Measurements from ENCODE around the gene ITPKC. TPM values are rescaled to one million over a fixed set of nuclear protein-coding genes. Genes with fewer than 3 reads are reported as not detected.

The ITPKC gene
- total and polyA plus RNA-seq, 9 of the 15 experiments (the other 6 are each of a cell fraction or from before 2014, with no cell fraction given): 0.08 to 9.3 (median 5.8) TPM

GRCh38 chr19:40774916-40775631, 58.2 kb downstream of the ITPKC start, which contains the start of gene MIA:
MIA (plus strand) TSS chr19:40775521; CDS start chr19:40775543, 22 bp downstream.
- CTCF ChIA-PET (ENCODE audit: low intra/inter-chr PET ratio): no interaction called here
- in situ Hi-C loops (cut with MboI) (no loop called here), intact Hi-C loops (cut with micrococcal nuclease) (no loop called here)
- H3K4me1 ChIP-seq (replicated peaks in 1 of 2; ENCODE audit: control insufficient read depth in 2 of 2, insufficient read depth in 2 of 2, low read length in 2 of 2): peaks cover 12 to 18% of the 10 kb centered on the region in 2 experiments; a peak in 3 of 5 replicates
- no TSS peak for BruUV-seq (replicated peaks)
- no peaks in the 10 kb centered on the region for H3K27me3 ChIP-seq (ENCODE audit: control insufficient read depth in 2 of 2, insufficient read depth in 2 of 2, low read length in 2 of 2)
- 71% methylated on average over 9 of the region's 9 CpGs for WGBS (ENCODE audit: insufficient coverage, low coverage, missing lambda C conversion rate)
- no peaks in the 10 kb centered on the region for H3K9me1 ChIP-seq (ENCODE audit: control insufficient read depth, insufficient read depth, low read length)
- DNase-seq (ENCODE audit: extremely low read depth in 1 of 4, low spot score in 3 of 4): no peak
- FAIRE-seq: no peak
- H3K4me2 ChIP-seq (ENCODE audit: insufficient read depth, low read length): no peak within 1 kb of the TSS
- H3K4me3 ChIP-seq: no peak within 1 kb of the TSS
- H4K20me1 ChIP-seq (replicated peaks; ENCODE audit: control insufficient read depth, insufficient read depth, low read length): no peaks in the 10 kb centered on the region
- H3K9me3 ChIP-seq (replicated peaks; ENCODE audit: control insufficient read depth, insufficient read depth, low read depth, low read length): no peaks in the 10 kb centered on the region; the same call in 1 of the 2 replicates
- no peaks in the 10 kb centered on the region for H3K79me2 ChIP-seq (ENCODE audit: control insufficient read depth, insufficient read depth, low read length)
- ATAC-seq: no peak
- no peak within 1 kb of the TSS for H2AFZ ChIP-seq (ENCODE audit: low read depth, low read length)
- H3K36me3 ChIP-seq (ENCODE audit: control insufficient read depth, insufficient read depth, low read length): no peaks in the 10 kb centered on the region
- POLR2A ChIA-PET: no interaction called here
- TF ChIP-seq ZNF586 (CRISPR knock-in tag; conservative IDR thresholded peaks at IDR 0.05) (no peak), ZNF695 (CRISPR knock-in tag; IDR thresholded peaks at IDR 0.05) (no peak), E2F3 (CRISPR knock-in tag; IDR thresholded peaks at IDR 0.05) (no peak), RBM25 (IDR thresholded peaks at IDR 0.05; ENCODE audit: low read depth, low read length, severe bottlenecking) (peak; percentile 16), THRAP3 (IDR thresholded peaks at IDR 0.05; ENCODE audit: borderline replicate concordance) (no peak), CHD4 (IDR thresholded peaks at IDR 0.05; ENCODE audit: insufficient read depth, insufficient replicate concordance, low read depth, low read length, poor library complexity, severe bottlenecking) (no peak)
- TF ChIP-seq, protein P1, sequence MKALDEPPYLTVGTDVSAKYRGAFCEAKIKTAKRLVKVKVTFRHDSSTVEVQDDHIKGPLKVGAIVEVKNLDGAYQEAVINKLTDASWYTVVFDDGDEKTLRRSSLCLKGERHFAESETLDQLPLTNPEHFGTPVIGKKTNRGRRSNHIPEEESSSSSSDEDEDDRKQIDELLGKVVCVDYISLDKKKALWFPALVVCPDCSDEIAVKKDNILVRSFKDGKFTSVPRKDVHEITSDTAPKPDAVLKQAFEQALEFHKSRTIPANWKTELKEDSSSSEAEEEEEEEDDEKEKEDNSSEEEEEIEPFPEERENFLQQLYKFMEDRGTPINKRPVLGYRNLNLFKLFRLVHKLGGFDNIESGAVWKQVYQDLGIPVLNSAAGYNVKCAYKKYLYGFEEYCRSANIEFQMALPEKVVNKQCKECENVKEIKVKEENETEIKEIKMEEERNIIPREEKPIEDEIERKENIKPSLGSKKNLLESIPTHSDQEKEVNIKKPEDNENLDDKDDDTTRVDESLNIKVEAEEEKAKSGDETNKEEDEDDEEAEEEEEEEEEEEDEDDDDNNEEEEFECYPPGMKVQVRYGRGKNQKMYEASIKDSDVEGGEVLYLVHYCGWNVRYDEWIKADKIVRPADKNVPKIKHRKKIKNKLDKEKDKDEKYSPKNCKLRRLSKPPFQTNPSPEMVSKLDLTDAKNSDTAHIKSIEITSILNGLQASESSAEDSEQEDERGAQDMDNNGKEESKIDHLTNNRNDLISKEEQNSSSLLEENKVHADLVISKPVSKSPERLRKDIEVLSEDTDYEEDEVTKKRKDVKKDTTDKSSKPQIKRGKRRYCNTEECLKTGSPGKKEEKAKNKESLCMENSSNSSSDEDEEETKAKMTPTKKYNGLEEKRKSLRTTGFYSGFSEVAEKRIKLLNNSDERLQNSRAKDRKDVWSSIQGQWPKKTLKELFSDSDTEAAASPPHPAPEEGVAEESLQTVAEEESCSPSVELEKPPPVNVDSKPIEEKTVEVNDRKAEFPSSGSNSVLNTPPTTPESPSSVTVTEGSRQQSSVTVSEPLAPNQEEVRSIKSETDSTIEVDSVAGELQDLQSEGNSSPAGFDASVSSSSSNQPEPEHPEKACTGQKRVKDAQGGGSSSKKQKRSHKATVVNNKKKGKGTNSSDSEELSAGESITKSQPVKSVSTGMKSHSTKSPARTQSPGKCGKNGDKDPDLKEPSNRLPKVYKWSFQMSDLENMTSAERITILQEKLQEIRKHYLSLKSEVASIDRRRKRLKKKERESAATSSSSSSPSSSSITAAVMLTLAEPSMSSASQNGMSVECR (CRISPR knock-in tag; IDR thresholded peaks at IDR 0.05): 0 out of 2 replicates have a peak, but pooled peaks have one; percentile 23
- peak within 1 kb of the TSS in 1 of 2 experiments; percentile 73; a peak in 1 of 4 replicates for H3K9ac ChIP-seq (ENCODE audit: insufficient read depth in 1 of 2, low read depth in 2 of 2, low read length in 2 of 2)
- no peak within 1 kb of the TSS for H3K27ac ChIP-seq (ENCODE audit: extremely low read depth, low read depth, low read length)
